LNCAP (cell line): Measurements from ENCODE around the gene FAM114A1.

Source experiments
- CTCF ChIP-seq: fragments of 450-650 bp; IDR thresholded peaks from 2 replicates; pipeline ENCODE4 v1.5.1; 2017; ENCODE audit warnings: mild to moderate bottlenecking

Gene FAM114A1

DNA sequence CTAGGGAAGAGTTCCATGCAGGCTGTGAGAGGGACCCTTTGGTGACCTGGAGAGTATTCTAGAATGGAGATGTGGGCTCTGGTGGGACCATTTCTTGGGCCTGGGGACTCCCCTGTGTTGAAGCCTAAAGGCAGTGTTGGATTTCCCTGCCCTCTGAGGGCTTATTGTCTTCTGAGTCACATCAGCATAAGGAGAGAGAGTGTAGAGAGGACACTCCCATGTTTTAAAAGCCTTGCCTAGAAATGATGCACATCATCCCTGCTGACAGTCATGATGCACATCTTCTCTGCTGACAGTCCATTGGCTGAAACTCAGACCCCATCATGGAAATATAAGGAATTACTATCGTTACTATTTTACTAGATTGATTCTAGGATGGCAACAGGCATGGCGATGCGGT is 51.9 kb downstream of the FAM114A1 start:
- no peak for TF ChIP-seq CTCF

- no peak for TF ChIP-seq CTCF
These were observed 52.6 kb downstream of the FAM114A1 start for GRCh38 chr4:38920186-38920585.

DNA sequence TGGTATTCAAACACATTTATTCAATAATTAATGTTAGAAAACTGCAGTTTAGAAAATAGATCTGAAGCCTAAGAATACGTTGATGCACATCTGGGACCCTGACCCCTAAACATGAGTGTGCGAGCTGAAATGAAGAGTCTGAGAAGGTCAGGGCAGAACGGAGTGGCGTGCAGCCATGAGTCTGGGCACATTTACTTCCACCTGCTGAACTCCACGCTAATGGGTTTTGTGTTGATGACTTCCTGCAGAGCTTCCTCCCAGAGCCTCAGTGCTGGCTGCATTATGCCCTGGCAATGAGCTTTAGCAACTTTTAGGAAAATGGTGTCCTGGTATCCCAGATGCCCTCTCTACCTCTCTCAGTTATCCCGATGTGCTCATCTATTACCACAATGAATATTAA is 53.1 kb downstream of the FAM114A1 start:
- TF ChIP-seq CTCF = no peak

DNA sequence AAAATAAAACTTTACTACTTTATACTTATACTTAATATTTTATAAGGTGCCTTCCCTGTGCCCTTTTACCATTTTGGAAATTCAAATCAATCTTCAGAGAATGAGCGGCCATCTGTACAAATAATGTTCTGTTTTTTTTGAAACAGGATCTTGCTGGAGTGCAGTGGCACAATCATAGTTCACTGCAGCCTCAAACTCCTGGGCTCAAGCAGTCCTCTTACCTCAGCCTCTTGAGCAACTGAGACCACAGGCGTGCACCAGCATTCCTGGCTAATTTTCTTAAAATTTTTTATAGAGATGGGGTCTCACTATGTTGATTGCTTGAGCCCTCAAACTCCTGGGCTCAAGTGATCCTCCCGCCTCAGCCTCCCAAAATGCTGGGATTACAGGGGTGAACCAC is 53.5 kb downstream of the FAM114A1 start:
- TF ChIP-seq CTCF = no peak

DNA sequence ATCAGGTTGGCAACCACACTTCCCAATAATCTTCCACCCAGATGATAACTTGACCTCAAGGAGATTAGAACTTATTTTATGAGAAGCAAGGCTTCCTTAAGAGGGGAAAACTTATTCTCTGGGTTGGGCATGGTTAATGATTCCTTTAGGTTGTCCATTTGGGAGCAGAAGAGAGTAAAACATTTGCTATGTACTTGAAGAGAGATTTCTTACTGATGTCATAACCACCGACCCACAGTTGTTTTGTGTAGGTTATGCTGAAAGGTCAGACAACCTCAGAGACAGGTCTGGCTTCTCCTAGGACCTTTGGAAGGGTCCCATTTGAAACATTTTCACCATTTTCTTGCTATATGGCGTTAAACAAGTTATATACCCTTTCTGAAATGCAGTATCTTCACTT is 56.1 kb downstream of the FAM114A1 start:
- TF ChIP-seq CTCF = no peak

GRCh38 chr4:38924353-38924752 is 56.7 kb downstream of the FAM114A1 start:
- no peak for TF ChIP-seq CTCF

DNA sequence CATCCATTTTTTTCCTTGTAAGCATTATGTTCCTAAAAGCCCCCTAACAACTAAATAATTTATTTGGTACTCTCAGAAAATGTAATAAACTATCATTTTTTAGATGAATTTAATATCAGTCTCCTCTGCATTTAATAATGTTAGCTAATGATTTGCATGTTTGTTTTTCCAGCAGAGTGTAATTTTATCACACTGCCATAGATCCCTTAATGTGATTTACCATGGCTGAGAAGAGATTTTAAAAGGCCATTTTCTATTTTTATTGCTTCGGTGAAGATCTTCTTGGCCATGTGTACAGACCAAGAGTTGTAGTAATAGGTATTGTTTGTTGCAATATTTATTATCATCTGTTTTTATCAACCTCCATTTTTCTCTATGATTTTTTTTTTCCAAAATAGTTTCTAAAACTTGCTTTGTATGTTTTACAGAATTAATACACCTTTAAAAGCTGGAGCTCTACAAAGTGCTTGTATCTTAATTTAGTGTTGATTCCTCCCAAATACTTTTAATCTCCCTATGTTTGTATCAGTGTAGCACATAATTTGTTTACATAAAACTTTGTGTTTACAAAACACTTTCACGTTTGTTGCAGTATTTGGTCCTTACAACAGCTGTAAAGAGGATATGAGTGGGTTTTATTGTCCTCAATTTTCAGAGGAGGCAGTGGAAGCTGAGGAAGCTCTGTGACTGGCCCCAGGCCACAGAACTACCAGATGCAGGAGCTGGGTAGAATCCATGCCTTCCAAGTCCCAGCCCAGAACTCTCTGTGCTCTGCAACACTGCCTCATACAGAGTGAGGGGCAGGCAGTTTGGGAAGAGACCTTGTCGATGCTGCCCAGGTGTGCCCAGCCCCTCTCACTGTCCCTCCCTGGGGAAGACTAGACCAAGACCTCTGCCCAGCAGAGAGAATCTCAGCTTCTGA is 58.1 kb downstream of the FAM114A1 start:
- no peak for TF ChIP-seq CTCF

DNA sequence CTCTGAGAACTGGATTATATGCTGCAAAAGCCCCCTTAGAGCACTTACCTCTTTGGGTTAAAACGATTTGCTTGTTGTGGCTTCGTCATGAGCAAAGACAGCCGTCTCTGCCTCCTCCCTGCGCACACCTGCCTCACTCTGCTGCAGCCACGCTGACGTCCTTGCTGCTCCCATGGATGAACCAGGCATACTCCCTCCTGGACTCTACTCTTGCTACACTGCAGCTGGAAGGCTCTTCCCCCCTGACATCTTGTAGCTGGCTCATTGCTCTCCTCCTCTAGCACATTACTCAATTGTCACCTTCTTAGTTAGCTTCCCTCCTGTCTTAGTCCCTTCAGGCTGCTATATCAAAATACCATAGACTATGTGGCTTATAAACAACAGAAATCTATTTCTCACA is 59.3 kb downstream of the FAM114A1 start:
- no peak for TF ChIP-seq CTCF
